Measurements from ENCODE around the gene ZMIZ1.

- TF ChIP-seq EZH2phosphoT487 (IDR thresholded peaks at IDR 0.05; ENCODE audit: unreplicated experiment): no peak
- TF ChIP-seq, protein P1, sequence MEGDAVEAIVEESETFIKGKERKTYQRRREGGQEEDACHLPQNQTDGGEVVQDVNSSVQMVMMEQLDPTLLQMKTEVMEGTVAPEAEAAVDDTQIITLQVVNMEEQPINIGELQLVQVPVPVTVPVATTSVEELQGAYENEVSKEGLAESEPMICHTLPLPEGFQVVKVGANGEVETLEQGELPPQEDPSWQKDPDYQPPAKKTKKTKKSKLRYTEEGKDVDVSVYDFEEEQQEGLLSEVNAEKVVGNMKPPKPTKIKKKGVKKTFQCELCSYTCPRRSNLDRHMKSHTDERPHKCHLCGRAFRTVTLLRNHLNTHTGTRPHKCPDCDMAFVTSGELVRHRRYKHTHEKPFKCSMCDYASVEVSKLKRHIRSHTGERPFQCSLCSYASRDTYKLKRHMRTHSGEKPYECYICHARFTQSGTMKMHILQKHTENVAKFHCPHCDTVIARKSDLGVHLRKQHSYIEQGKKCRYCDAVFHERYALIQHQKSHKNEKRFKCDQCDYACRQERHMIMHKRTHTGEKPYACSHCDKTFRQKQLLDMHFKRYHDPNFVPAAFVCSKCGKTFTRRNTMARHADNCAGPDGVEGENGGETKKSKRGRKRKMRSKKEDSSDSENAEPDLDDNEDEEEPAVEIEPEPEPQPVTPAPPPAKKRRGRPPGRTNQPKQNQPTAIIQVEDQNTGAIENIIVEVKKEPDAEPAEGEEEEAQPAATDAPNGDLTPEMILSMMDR (conservative IDR thresholded peaks at IDR 0.05; ENCODE audit: low read depth in 2 of 2): no peak
- no peak for TF ChIP-seq EZH2 (IDR thresholded peaks at IDR 0.05; ENCODE audit: low read depth, unreplicated experiment)
- no peak for TF ChIP-seq ZNF331 (CRISPR knock-in tag; IDR thresholded peaks at IDR 0.05; ENCODE audit: low read depth)
- TF ChIP-seq POLR2AphosphoS5 (IDR thresholded peaks at IDR 0.05; ENCODE audit: low read depth): no peak
- TF ChIP-seq, protein P2, sequence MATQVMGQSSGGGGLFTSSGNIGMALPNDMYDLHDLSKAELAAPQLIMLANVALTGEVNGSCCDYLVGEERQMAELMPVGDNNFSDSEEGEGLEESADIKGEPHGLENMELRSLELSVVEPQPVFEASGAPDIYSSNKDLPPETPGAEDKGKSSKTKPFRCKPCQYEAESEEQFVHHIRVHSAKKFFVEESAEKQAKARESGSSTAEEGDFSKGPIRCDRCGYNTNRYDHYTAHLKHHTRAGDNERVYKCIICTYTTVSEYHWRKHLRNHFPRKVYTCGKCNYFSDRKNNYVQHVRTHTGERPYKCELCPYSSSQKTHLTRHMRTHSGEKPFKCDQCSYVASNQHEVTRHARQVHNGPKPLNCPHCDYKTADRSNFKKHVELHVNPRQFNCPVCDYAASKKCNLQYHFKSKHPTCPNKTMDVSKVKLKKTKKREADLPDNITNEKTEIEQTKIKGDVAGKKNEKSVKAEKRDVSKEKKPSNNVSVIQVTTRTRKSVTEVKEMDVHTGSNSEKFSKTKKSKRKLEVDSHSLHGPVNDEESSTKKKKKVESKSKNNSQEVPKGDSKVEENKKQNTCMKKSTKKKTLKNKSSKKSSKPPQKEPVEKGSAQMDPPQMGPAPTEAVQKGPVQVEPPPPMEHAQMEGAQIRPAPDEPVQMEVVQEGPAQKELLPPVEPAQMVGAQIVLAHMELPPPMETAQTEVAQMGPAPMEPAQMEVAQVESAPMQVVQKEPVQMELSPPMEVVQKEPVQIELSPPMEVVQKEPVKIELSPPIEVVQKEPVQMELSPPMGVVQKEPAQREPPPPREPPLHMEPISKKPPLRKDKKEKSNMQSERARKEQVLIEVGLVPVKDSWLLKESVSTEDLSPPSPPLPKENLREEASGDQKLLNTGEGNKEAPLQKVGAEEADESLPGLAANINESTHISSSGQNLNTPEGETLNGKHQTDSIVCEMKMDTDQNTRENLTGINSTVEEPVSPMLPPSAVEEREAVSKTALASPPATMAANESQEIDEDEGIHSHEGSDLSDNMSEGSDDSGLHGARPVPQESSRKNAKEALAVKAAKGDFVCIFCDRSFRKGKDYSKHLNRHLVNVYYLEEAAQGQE (IDR thresholded peaks at IDR 0.05; ENCODE audit: unreplicated experiment): no peak
- no peak for TF ChIP-seq NANOG (IDR thresholded peaks at IDR 0.05; ENCODE audit: borderline replicate concordance)
- TF ChIP-seq CREB1 (CRISPR knock-in tag; IDR thresholded peaks at IDR 0.05; ENCODE audit: low read depth): no peak
- no peak for TF ChIP-seq STAT1 (IDR thresholded peaks at IDR 0.05; ENCODE audit: unreplicated experiment)
- no peak for TF ChIP-seq ETS1 (IDR thresholded peaks at IDR 0.05)
These were observed 293.1 kb downstream of the ZMIZ1 start for GRCh38 chr10:79361726-79362397.

All from GM23338 (cell line).